Fibroblast of pulmonary artery (primary cell): Measurements from ENCODE around the gene LPCAT2.
A peak's percentile ranks its signal among the peaks of the same experiment; 100 is the strongest.

Experiments
- DNase-seq: peaks from one replicate; pipeline ENCODE4 v3.0.0-alpha.2; 2010; ENCODE audit warnings: low read depth
- H3K4me3 ChIP-seq: replicated peaks from 2 replicates; pipeline ENCODE4 v1.5.1; 2011; ENCODE audit warnings: low read depth, mild to moderate bottlenecking, control low read depth, low read length, moderate library complexity
- TF ChIP-seq, protein P1 (sequence below): IDR thresholded peaks from 2 replicates; pipeline ENCODE4 v1.5.1; 2011; ENCODE audit warnings: mild to moderate bottlenecking, control low read depth, low read length, inconsistent platforms; ENCODE audit errors: missing control alignments

The LPCAT2 gene

GRCh38 chr16:55570159-55570558 lies 61.3 kb downstream of the LPCAT2 start:
- TF ChIP-seq, protein P1, sequence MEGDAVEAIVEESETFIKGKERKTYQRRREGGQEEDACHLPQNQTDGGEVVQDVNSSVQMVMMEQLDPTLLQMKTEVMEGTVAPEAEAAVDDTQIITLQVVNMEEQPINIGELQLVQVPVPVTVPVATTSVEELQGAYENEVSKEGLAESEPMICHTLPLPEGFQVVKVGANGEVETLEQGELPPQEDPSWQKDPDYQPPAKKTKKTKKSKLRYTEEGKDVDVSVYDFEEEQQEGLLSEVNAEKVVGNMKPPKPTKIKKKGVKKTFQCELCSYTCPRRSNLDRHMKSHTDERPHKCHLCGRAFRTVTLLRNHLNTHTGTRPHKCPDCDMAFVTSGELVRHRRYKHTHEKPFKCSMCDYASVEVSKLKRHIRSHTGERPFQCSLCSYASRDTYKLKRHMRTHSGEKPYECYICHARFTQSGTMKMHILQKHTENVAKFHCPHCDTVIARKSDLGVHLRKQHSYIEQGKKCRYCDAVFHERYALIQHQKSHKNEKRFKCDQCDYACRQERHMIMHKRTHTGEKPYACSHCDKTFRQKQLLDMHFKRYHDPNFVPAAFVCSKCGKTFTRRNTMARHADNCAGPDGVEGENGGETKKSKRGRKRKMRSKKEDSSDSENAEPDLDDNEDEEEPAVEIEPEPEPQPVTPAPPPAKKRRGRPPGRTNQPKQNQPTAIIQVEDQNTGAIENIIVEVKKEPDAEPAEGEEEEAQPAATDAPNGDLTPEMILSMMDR, result no peak
- DNase-seq, result no peak

GRCh38 chr16:55571191-55571897 lies 62.5 kb downstream of the LPCAT2 start:
- no peak for DNase-seq
- H3K4me3 ChIP-seq, result no peak overlapping the region
- TF ChIP-seq, protein P1, result no peak

More at GRCh38 chr16:55570159-55570558, 61.3 kb downstream of the LPCAT2 start:
- H3K4me3 ChIP-seq, result no peak overlapping the region

DNA sequence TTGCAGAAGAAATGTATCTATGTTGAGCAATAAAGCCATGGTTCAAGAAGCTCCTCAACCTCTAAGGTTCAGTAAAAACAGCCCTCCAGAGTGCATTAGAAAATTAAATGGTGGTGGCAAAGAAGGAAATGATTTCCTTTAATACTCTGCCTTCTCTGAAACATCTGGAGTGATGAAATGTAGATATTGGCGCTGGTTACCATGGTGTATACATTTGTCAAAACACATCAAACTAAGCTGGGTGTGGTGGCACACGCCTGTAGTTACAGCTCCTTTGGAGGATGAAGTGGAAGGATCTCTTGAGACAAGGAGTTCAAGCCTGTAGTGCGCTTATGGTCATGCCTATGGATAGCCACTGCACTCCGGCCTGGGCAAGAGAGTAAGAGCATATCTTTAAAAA lies 63.6 kb downstream of the LPCAT2 start:
- TF ChIP-seq, protein P1, result no peak
- DNase-seq, result peak; percentile 29
- H3K4me3 ChIP-seq, result no peak overlapping the region

DNA sequence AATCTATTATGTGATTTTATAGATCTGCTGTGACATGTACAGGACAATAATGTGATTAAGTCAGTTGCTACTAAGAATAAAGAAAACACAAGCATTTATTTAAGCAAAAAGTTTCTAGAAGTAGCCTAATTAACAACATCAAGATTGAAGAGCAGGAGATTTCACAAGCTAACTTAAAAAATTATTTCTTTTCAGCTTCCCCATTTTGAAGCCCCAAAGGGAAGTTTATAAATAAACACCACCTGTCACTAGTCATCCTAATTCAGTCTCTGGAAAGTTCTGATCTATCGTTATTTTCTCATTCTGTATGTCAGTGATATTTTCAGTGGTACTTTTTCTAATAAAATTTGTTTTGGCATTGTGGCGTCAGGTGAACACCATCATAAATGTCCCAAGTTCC lies 65.9 kb downstream of the LPCAT2 start:
- DNase-seq, result no peak
- no peak overlapping the region for H3K4me3 ChIP-seq
- TF ChIP-seq, protein P1, result no peak

GRCh38 chr16:55575496-55575895 lies 66.6 kb downstream of the LPCAT2 start:
- DNase-seq, result no peak
- TF ChIP-seq, protein P1, result no peak
- no peak overlapping the region for H3K4me3 ChIP-seq

- TF ChIP-seq, protein P1, result no peak
- DNase-seq, result no peak
- H3K4me3 ChIP-seq, result no peak overlapping the region
Measured at GRCh38 chr16:55576384-55576783, 67.5 kb downstream of the LPCAT2 start.

DNA sequence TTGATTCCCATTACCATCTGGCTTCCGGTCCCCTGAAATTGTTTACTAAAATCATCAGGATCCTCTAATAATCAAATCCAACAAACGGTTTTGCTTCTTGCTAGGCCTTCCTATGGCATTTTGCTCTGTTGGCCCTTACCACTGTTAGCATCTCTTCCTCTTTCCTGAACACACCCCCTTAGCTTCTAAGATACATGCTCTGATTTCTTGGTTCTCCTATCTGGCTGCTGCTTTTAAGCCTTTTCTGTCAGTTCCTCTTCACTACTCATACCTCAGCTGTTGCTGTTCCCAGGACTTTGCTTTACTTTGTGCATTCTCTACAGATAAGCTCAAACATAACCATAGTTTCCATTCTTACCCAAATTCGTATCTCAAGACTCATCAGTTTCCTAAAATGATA lies 69.0 kb downstream of the LPCAT2 start:
- TF ChIP-seq, protein P1, result no peak
- DNase-seq, result no peak
- no peak overlapping the region for H3K4me3 ChIP-seq
